ENCODE data around the gene DAP3.
"Not testable (repeated sequence)": the region's sequence is repeated elsewhere in the genome, so short reads cannot be mapped to it uniquely, and the experiment has no call there.

DAP3 gene

GRCh38 chr1:155748141-155748540 is 59.2 kb downstream of the DAP3 start:
- H3K36me3 ChIP-seq (ENCODE audit: insufficient read depth, low read length): peaks cover 18% of the 10 kb centered on the region; the same call in 1 of the 2 replicates
- H3K4me3 ChIP-seq (ENCODE audit: low read depth, low read length, poor library complexity, severe bottlenecking); H3K27ac ChIP-seq (ENCODE audit: low read depth, low read length, poor library complexity, severe bottlenecking); H3K9ac ChIP-seq (ENCODE audit: low read length); H3K79me2 ChIP-seq (ENCODE audit: insufficient read depth, low read length); H3K27me3 ChIP-seq (ENCODE audit: insufficient read depth, low read length); H3K4me2 ChIP-seq (ENCODE audit: low read length); H4K20me1 ChIP-seq (ENCODE audit: insufficient read depth, low read length); H3K9me2 ChIP-seq (ENCODE audit: low read depth, low read length); H2AFZ ChIP-seq (ENCODE audit: low read length); H3K4me1 ChIP-seq (ENCODE audit: insufficient read depth, low read length, severe bottlenecking); H3F3A ChIP-seq (ENCODE audit: insufficient read depth, low read length); H3K9me3 ChIP-seq (ENCODE audit: low read length): not testable (repeated sequence)

- H3K36me3 ChIP-seq (ENCODE audit: insufficient read depth, low read length): peaks cover 76% of the 10 kb centered on the region
Observed at GRCh38 chr1:155759017-155759416, 70.1 kb downstream of the DAP3 start.

GRCh38 chr1:155759966-155760630 is 71.2 kb downstream of the DAP3 start:
- no peaks in the 10 kb centered on the region for H3K27me3 ChIP-seq (ENCODE audit: insufficient read depth, low read length)
- H3K27ac ChIP-seq (ENCODE audit: low read depth, low read length, poor library complexity, severe bottlenecking): no peak overlapping the region
- H3K79me2 ChIP-seq (ENCODE audit: insufficient read depth, low read length): no peaks in the 10 kb centered on the region
- H3K9me3 ChIP-seq (ENCODE audit: low read length): no peaks in the 10 kb centered on the region
- no peak for TF ChIP-seq CTCF (IDR thresholded peaks at IDR 0.05; ENCODE audit: low read length)
- no peak for TF ChIP-seq EZH2 (IDR thresholded peaks at IDR 0.05; ENCODE audit: borderline replicate concordance, low read length)
- H4K20me1 ChIP-seq (ENCODE audit: insufficient read depth, low read length): no peaks in the 10 kb centered on the region
- no peak overlapping the region for H3K9ac ChIP-seq (ENCODE audit: low read length)
- H3K4me3 ChIP-seq (ENCODE audit: low read depth, low read length, poor library complexity, severe bottlenecking): no peak overlapping the region
- H3K4me2 ChIP-seq (ENCODE audit: low read length): no peak overlapping the region
- no peaks in the 10 kb centered on the region for H3K9me2 ChIP-seq (ENCODE audit: low read depth, low read length)
- no peaks in the 10 kb centered on the region for H3F3A ChIP-seq (ENCODE audit: insufficient read depth, low read length)
- H3K36me3 ChIP-seq (ENCODE audit: insufficient read depth, low read length): peaks cover 83% of the 10 kb centered on the region
- H3K4me1 ChIP-seq (ENCODE audit: insufficient read depth, low read length, severe bottlenecking): peaks cover 11% of the 10 kb centered on the region
- H2AFZ ChIP-seq (ENCODE audit: low read length): no peak overlapping the region

More at GRCh38 chr1:155759017-155759416, 70.1 kb downstream of the DAP3 start:
- not testable (repeated sequence) for H3K9ac ChIP-seq (ENCODE audit: low read length); H3K4me2 ChIP-seq (ENCODE audit: low read length); H4K20me1 ChIP-seq (ENCODE audit: insufficient read depth, low read length); H3K79me2 ChIP-seq (ENCODE audit: insufficient read depth, low read length); H3K9me2 ChIP-seq (ENCODE audit: low read depth, low read length); H3F3A ChIP-seq (ENCODE audit: insufficient read depth, low read length); H3K4me3 ChIP-seq (ENCODE audit: low read depth, low read length, poor library complexity, severe bottlenecking); H2AFZ ChIP-seq (ENCODE audit: low read length); H3K27ac ChIP-seq (ENCODE audit: low read depth, low read length, poor library complexity, severe bottlenecking); H3K9me3 ChIP-seq (ENCODE audit: low read length); H3K27me3 ChIP-seq (ENCODE audit: insufficient read depth, low read length)
- H3K4me1 ChIP-seq (ENCODE audit: insufficient read depth, low read length, severe bottlenecking): peaks cover 11% of the 10 kb centered on the region

- Histone ChIP-seq H3K9ac (ENCODE audit: low read length) (no peak overlapping the region), H3F3A (ENCODE audit: insufficient read depth, low read length) (no peaks in the 10 kb centered on the region), H3K79me2 (ENCODE audit: insufficient read depth, low read length) (no peaks in the 10 kb centered on the region), H3K36me3 (ENCODE audit: insufficient read depth, low read length) (peaks cover 81% of the 10 kb centered on the region), H3K27ac (ENCODE audit: low read depth, low read length, poor library complexity, severe bottlenecking) (no peak overlapping the region), H3K27me3 (ENCODE audit: insufficient read depth, low read length) (no peaks in the 10 kb centered on the region), H3K4me1 (ENCODE audit: insufficient read depth, low read length, severe bottlenecking) (peaks cover 11% of the 10 kb centered on the region), H4K20me1 (ENCODE audit: insufficient read depth, low read length) (no peaks in the 10 kb centered on the region), H3K4me3 (ENCODE audit: low read depth, low read length, poor library complexity, severe bottlenecking) (no peak overlapping the region), H3K9me3 (ENCODE audit: low read length) (no peaks in the 10 kb centered on the region), H2AFZ (ENCODE audit: low read length) (no peak overlapping the region), H3K4me2 (ENCODE audit: low read length) (no peak overlapping the region), H3K9me2 (ENCODE audit: low read depth, low read length) (no peaks in the 10 kb centered on the region)
- no peak for TF ChIP-seq EZH2 (IDR thresholded peaks at IDR 0.05; ENCODE audit: borderline replicate concordance, low read length)
- TF ChIP-seq CTCF (IDR thresholded peaks at IDR 0.05; ENCODE audit: low read length): no peak
Observed at GRCh38 chr1:155760751-155761475, 72.0 kb downstream of the DAP3 start.
